CD14-positive monocyte (primary cell): ENCODE measurements around the gene FGF14. TPM values are rescaled to one million over a fixed set of nuclear protein-coding genes. Genes with fewer than 3 reads are reported as not detected.

ENCODE experiments used
- DNase-seq, 3 donors: peaks; one replicate each; pipeline ENCODE4 v3.0.0-alpha.2; 2011 to 2022
- H2AFZ ChIP-seq: 2 replicates; pipeline ENCODE4 v1.6.0; 2012; ENCODE audit warnings: mild to moderate bottlenecking, low read depth, low read length, inconsistent platforms; ENCODE audit not compliant: insufficient read depth, poor library complexity, severe bottlenecking
- H3K27ac ChIP-seq, 2 donors: 1 replicate in 1 of 2; 2 replicates in 1 of 2; pipeline ENCODE4 v1.5.1; 2012 to 2013; ENCODE audit warnings: low read length in 2 of 2, control low read depth in 1 of 2, inconsistent platforms in 1 of 2, low read depth in 1 of 2, mild to moderate bottlenecking in 1 of 2
- H3K27me3 ChIP-seq, 2 donors: one replicate each; pipeline versions ENCODE4 v1.6.0 to v1.6.1; 2011 to 2013; ENCODE audit warnings: low read length in 2 of 2; ENCODE audit not compliant: control insufficient read depth in 2 of 2, insufficient read depth in 2 of 2
- H3K36me3 ChIP-seq, 2 donors: replicated peaks in 1 of 2; 1 replicate in 1 of 2; 2 replicates in 1 of 2; pipeline versions ENCODE4 v1.5.1 to v1.6.1; 2012 to 2013; ENCODE audit warnings: low read length in 2 of 2, control low read depth in 1 of 2, inconsistent platforms in 1 of 2, mild to moderate bottlenecking in 1 of 2; ENCODE audit not compliant: insufficient read depth in 2 of 2, control insufficient read depth in 1 of 2
- H3K4me1 ChIP-seq, 2 donors: 1 replicate in 1 of 2; 2 replicates in 1 of 2; pipeline versions ENCODE4 v1.5.1 to v1.6.1; 2012 to 2013; ENCODE audit warnings: low read length in 2 of 2, control low read depth in 1 of 2, inconsistent platforms in 1 of 2, mild to moderate bottlenecking in 1 of 2, moderate library complexity in 1 of 2; ENCODE audit not compliant: insufficient read depth in 2 of 2, control insufficient read depth in 1 of 2
- H3K4me2 ChIP-seq: replicated peaks from 2 replicates; pipeline ENCODE3; 2012; ENCODE audit warnings: low read length, moderate library complexity, mild to moderate bottlenecking; ENCODE audit not compliant: poor library complexity, severe bottlenecking; ENCODE audit errors: extremely low read depth
- H3K4me3 ChIP-seq, 3 experiments: fragments of 200-600 bp in 1 of 3; sonication (generic) in 1 of 3; replicated peaks in 1 of 3; 1 replicate in 2 of 3; 2 replicates in 1 of 3; pipeline ENCODE4 v1.5.1; 2011 to 2013; ENCODE audit warnings: low read length in 3 of 3, mild to moderate bottlenecking in 3 of 3, control low read depth in 2 of 3, low read depth in 2 of 3, inconsistent platforms in 1 of 3, moderate library complexity in 1 of 3
- H3K79me2 ChIP-seq: 2 replicates; pipeline ENCODE4 v1.6.0; 2012; ENCODE audit warnings: mild to moderate bottlenecking, control low read depth, inconsistent platforms, low read length, moderate library complexity; ENCODE audit not compliant: insufficient read depth
- H3K9ac ChIP-seq: 2 replicates; pipeline ENCODE4 v1.6.0; 2017; ENCODE audit warnings: low read length, mild to moderate bottlenecking; ENCODE audit not compliant: insufficient read depth, poor library complexity, severe bottlenecking
- H3K9me3 ChIP-seq, 2 donors: replicated peaks in 1 of 2; 1 replicate in 1 of 2; 2 replicates in 1 of 2; pipeline versions ENCODE4 v1.5.1 to v1.6.1; 2012 to 2013; ENCODE audit warnings: low read length in 2 of 2, control low read depth in 1 of 2; ENCODE audit not compliant: control insufficient read depth in 1 of 2, insufficient read depth in 1 of 2
- H4K20me1 ChIP-seq: 2 replicates; pipeline ENCODE4 v1.6.0; 2012; ENCODE audit warnings: mild to moderate bottlenecking, low read length, control low read depth, moderate library complexity; ENCODE audit not compliant: insufficient read depth
- H3K27ac Mint-ChIP-seq, 7 donors: one replicate each; pipeline ENCODE4 v1.8.0; 2020; ENCODE audit warnings: mild to moderate bottlenecking in 7 of 7, mixed read lengths in 7 of 7, moderate library complexity in 6 of 7, inconsistent platforms in 2 of 7
- H3K27me3 Mint-ChIP-seq, 3 donors: one replicate each; pipeline ENCODE4 v1.8.0; 2021 to 2022; ENCODE audit warnings: low read depth in 3 of 3, mild to moderate bottlenecking in 3 of 3, mixed read lengths in 3 of 3, moderate library complexity in 3 of 3, inconsistent platforms in 1 of 3
- H3K36me3 Mint-ChIP-seq, 2 donors: one replicate each; pipeline ENCODE4 v1.8.0; 2020; ENCODE audit warnings: mixed read lengths in 2 of 2, inconsistent platforms in 1 of 2, mild to moderate bottlenecking in 1 of 2
- H3K4me1 Mint-ChIP-seq: one replicate; pipeline ENCODE4 v1.8.0; 2020; ENCODE audit warnings: mild to moderate bottlenecking, mixed read lengths
- H3K4me3 Mint-ChIP-seq, 2 donors: one replicate each; pipeline ENCODE4 v1.8.0; 2020; ENCODE audit warnings: mild to moderate bottlenecking in 2 of 2, mixed read lengths in 2 of 2, moderate library complexity in 1 of 2
- H3K9me3 Mint-ChIP-seq, 7 donors: one replicate each; pipeline ENCODE4 v1.8.0; 2020 to 2022; ENCODE audit warnings: mixed read lengths in 7 of 7, mild to moderate bottlenecking in 6 of 7, moderate library complexity in 6 of 7, inconsistent platforms in 2 of 7
- WGBS: methylation state at CpG from one replicate; pipeline ENCODE4 v1.1.5; 2013; ENCODE audit warnings: missing lambda C conversion rate; ENCODE audit not compliant: insufficient coverage; 5-methylcytosine and 5-hydroxymethylcytosine counted together
- intact Hi-C, 2 donors: fragments of 100-400 bp; cut with micrococcal nuclease; formaldehyde crosslinking; loops; one replicate each; pipeline versions ENCODE4 v1.15.0 to v1.15.1; 2023
- polyA plus RNA-seq, 3 donors: library from polyadenylated mRNA; depleted of rRNA in 1 of 3; unstranded in 2 of 3; stranded (reverse) in 1 of 3; fragments of 300-500 nt in 2 of 3; fragments of >200 nt in 1 of 3; fragmentation: Illumina TruSeq in 2 of 3; gene quantifications; 1 replicate in 2 of 3; 2 replicates in 1 of 3; pipeline ENCODE4 v1.2.3, GENCODE V29; 2012 to 2021
- TF ChIP-seq, protein P1 (sequence below): fragments of 200-600 bp; IDR thresholded peaks from one replicate; pipeline ENCODE4 v1.8.0; 2022; ENCODE audit warnings: antibody characterized with exemption, mild to moderate bottlenecking

FGF14 gene
- polyA plus RNA-seq, 3 donors: not detected

DNA sequence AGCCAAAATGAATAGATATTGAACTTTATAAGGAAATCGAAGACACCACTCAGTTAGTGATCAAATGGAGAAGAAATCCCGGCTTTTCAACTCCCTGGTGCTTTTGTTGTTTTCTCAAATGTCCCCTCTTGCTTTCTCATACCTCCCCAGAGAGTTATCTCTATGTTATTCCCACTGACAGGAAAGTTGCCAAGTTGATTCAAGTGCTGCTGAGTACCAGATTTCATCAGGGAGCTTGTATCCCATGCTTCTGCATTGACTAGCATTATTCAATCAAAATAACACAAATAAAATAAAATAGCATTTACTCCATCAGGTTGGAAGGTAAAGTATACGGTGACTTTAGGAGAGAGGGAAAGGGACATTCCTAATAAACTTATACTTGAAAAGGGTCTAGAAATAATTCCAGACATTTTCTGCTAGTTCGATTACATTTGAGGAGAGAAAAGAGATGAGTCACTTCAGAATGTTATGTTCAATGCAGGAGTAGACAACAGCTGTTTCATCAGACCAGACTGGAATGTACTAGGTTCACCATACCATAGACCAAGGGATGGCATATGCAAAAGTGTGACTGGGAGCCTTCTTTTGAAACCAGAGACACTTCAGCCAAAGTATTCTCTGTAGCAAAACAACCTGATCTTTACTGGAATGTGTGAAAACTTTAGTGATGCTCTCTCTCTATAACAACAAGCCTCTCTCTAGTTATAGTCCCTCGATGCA lies 397.8 kb downstream of the FGF14 start:
- Histone ChIP-seq H4K20me1 (no peaks in the 10 kb centered on the region), H3K79me2 (no peaks in the 10 kb centered on the region), H3K4me3 (no peak overlapping the region), H3K27me3 (no peaks in the 10 kb centered on the region), H3K9me3 (no peaks in the 10 kb centered on the region), H3K9ac (no peak overlapping the region), H3K4me1 (no peaks in the 10 kb centered on the region), H3K4me2 (no peak overlapping the region), H3K27ac (no peak overlapping the region), H2AFZ (no peak overlapping the region), H3K36me3 (no peaks in the 10 kb centered on the region)
- Mint-ChIP-seq H3K36me3 (no peaks in the 10 kb centered on the region), H3K4me3 (no peak overlapping the region), H3K27me3 (no peaks in the 10 kb centered on the region), H3K27ac (no peak overlapping the region), H3K9me3 (peaks cover 0 to 7% (median 1%) of the 10 kb centered on the region in 7 donors), H3K4me1 (no peaks in the 10 kb centered on the region)
- intact Hi-C loops: no loop called here
- no peak for DNase-seq
- WGBS: no CpG with 5 or more reads among the region's 5 CpGs
- TF ChIP-seq, protein P1, sequence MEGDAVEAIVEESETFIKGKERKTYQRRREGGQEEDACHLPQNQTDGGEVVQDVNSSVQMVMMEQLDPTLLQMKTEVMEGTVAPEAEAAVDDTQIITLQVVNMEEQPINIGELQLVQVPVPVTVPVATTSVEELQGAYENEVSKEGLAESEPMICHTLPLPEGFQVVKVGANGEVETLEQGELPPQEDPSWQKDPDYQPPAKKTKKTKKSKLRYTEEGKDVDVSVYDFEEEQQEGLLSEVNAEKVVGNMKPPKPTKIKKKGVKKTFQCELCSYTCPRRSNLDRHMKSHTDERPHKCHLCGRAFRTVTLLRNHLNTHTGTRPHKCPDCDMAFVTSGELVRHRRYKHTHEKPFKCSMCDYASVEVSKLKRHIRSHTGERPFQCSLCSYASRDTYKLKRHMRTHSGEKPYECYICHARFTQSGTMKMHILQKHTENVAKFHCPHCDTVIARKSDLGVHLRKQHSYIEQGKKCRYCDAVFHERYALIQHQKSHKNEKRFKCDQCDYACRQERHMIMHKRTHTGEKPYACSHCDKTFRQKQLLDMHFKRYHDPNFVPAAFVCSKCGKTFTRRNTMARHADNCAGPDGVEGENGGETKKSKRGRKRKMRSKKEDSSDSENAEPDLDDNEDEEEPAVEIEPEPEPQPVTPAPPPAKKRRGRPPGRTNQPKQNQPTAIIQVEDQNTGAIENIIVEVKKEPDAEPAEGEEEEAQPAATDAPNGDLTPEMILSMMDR: no peak

DNA sequence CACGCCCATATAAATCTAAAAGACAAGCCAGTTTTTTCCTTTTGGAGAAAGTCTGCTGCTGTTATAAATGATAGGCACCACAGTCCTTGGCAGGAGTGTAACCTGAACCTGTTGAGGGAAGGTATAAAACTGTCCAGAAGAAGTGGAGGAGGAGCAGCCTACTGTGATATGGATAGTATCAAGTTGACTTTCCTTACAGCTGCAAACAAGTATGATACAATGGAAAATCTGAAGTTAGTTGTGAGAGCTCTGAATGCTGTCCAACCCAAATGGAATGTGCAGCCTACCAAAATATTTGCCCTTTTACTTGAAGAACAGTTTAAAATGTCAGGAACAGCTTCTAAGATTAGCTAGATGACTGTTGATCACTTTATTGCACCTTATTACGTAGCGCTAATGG lies 399.6 kb downstream of the FGF14 start:
- no peaks in the 10 kb centered on the region for H3K4me1 ChIP-seq
- H3K9ac ChIP-seq: no peak overlapping the region
- TF ChIP-seq, protein P1: no peak
- H3K4me2 ChIP-seq: no peak overlapping the region
- Mint-ChIP-seq H3K4me3 (no peak overlapping the region), H3K27ac (no peak overlapping the region), H3K9me3 (peaks cover 0 to 7% (median 2%) of the 10 kb centered on the region in 7 donors), H3K4me1 (no peaks in the 10 kb centered on the region), H3K27me3 (no peaks in the 10 kb centered on the region), H3K36me3 (no peaks in the 10 kb centered on the region)
- H3K9me3 ChIP-seq: no peaks in the 10 kb centered on the region
- 80% methylated on average over 1 of the region's 3 CpGs for WGBS
- H3K27me3 ChIP-seq: no peaks in the 10 kb centered on the region
- H3K4me3 ChIP-seq: no peak overlapping the region
- H2AFZ ChIP-seq: no peak overlapping the region
- no peak overlapping the region for H3K27ac ChIP-seq
- no peaks in the 10 kb centered on the region for H4K20me1 ChIP-seq
- no peaks in the 10 kb centered on the region for H3K79me2 ChIP-seq
- intact Hi-C loops: no loop called here
- no peaks in the 10 kb centered on the region for H3K36me3 ChIP-seq
- DNase-seq: no peak
